Brain microvascular endothelial cell (primary cell): Measurements from ENCODE around the gene PTOV1.
A peak's percentile ranks its signal among the peaks of the same experiment; 100 is the strongest.

Experiments used
- DNase-seq: peaks from one replicate; pipeline ENCODE4 v3.0.0-alpha.2; 2020
- H3K27ac ChIP-seq: fragments of 250-450 bp; sonication (Bioruptor Pico); 2 replicates; pipeline ENCODE4 v1.5.1; 2020; ENCODE audit warnings: mild to moderate bottlenecking, moderate library complexity
- H3K27me3 ChIP-seq: fragments of 250-450 bp; sonication (Bioruptor Pico); replicated peaks from 2 replicates; pipeline ENCODE4 v1.5.1; 2020; ENCODE audit warnings: mild to moderate bottlenecking
- H3K36me3 ChIP-seq: fragments of 250-450 bp; sonication (Bioruptor Pico); replicated peaks from 2 replicates; pipeline ENCODE4 v1.5.1; 2020; ENCODE audit warnings: mild to moderate bottlenecking
- H3K4me3 ChIP-seq: 2 replicates; pipeline ENCODE4 v1.5.1; 2011; ENCODE audit warnings: low read depth, mild to moderate bottlenecking, control low read depth, low read length, moderate library complexity
- CTCF ChIP-seq: IDR thresholded peaks from 2 replicates; pipeline ENCODE4 v1.5.1; 2011; ENCODE audit warnings: low read depth, mild to moderate bottlenecking, moderate library complexity, low read length, control low read depth, inconsistent platforms; ENCODE audit errors: missing control alignments
- in situ Hi-C: cut with HindIII; loops from 2 replicates; pipeline ENCODE4 v1.10.0; 2017; ENCODE audit warnings: low sequenced_read_pairs, low pct_ligation_motif_present

Gene PTOV1

DNA sequence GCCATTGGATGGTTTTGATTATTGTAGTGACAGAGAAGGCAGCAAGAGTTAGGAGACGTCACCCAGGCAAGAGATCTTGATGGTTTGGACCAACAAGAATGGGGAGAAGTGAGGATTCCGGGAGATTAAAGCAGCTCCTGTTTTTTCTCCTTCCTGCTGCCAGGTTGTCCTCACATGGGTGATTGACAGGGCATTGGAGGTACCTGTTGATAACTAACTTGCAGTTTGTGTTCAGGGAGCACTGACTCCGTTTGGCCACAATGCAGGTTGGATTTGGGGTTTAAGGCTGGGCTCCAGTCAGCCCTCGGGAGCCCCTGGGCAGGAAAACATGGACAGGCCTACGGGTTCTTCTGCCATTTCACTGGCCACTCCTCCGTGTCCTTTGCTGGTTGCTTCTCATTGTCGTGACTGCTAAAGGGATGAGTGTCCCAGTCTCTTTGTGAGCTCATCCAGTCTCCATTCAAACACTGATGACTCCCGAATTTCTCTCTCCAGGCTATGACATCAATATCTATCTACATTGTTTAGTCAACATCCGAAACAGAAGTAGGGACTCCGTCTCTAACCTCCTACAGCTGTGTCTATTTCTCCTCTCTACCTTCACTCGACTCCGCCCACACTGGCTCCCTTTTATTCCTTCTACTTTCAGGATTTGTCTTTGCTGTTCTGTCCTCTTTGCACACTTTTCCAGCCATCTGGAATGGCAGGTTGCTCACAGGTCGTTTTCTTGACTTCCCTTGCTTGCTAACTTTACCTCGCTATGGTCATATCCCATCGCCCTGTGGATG, 1.3 kb upstream of the PTOV1 start:
- Histone ChIP-seq H3K4me3 (peak overlapping the region; percentile 81), H3K27ac (no peak overlapping the region)
- in situ Hi-C loops: no loop called here

GRCh38 chr19:49850221-49850486, 805 bp upstream of the PTOV1 start:
- peak overlapping the region; percentile 81 for H3K4me3 ChIP-seq
- no peaks in the 10 kb centered on the region for H3K27me3 ChIP-seq
- DNase-seq: no peak

More for the DNA sequence above, 1.3 kb upstream of the PTOV1 start:
- peaks cover 4% of the 10 kb centered on the region for H3K36me3 ChIP-seq
- no peaks in the 10 kb centered on the region for H3K27me3 ChIP-seq
- no peak for TF ChIP-seq CTCF
- DNase-seq: no peak

GRCh38 chr19:49851456-49852259, 699 bp downstream of the PTOV1 start:
- no peak for DNase-seq
- Histone ChIP-seq H3K36me3 (peaks cover 15% of the 10 kb centered on the region), H3K27ac (peak overlapping the region; percentile 99), H3K4me3 (peak overlapping the region; percentile 81), H3K27me3 (no peaks in the 10 kb centered on the region)
- in situ Hi-C loops: no loop called here
- no peak for TF ChIP-seq CTCF

More at GRCh38 chr19:49850221-49850486, 805 bp upstream of the PTOV1 start:
- H3K36me3 ChIP-seq: peaks cover 6% of the 10 kb centered on the region
- no peak for TF ChIP-seq CTCF
- in situ Hi-C loops: no loop called here
- peak overlapping the region; percentile 99 for H3K27ac ChIP-seq

DNA sequence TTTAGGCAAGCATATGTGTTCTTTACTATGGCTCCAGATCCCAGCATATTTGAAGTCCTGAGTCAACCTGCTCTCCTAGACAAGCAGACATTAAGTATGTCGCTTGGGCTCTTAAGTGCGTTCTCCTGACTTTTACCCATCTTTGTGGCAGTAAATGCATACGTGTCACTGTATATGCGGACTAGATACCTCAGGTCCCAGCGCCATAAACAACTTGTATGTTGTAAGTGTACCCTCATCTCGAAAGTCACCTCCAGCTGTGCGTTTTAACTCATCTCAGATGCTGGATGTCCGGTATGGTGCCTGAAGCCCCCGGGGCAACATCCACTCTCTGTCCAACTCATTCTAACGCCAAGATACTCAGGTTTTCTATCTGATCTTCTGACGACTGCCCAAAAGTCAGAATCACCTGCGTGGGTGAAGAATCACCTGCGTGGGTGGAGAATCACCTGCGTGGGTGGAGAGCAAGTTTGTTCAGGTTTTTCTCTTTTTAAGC, 1.7 kb downstream of the PTOV1 start:
- no peak for TF ChIP-seq CTCF
- no peaks in the 10 kb centered on the region for H3K27me3 ChIP-seq
- peak overlapping the region; percentile 81 for H3K4me3 ChIP-seq
- in situ Hi-C loops: no loop called here
- DNase-seq: no peak
- H3K27ac ChIP-seq: no peak overlapping the region
- peaks cover 24% of the 10 kb centered on the region for H3K36me3 ChIP-seq

GRCh38 chr19:49853852-49854377, 3.0 kb downstream of the PTOV1 start:
- no peak for DNase-seq

More at GRCh38 chr19:49853852-49854377, 3.0 kb downstream of the PTOV1 start:
- in situ Hi-C loops: no loop called here
- Histone ChIP-seq H3K36me3 (peaks cover 37% of the 10 kb centered on the region), H3K4me3 (no peak overlapping the region), H3K27me3 (no peaks in the 10 kb centered on the region), H3K27ac (no peak overlapping the region)
- no peak for TF ChIP-seq CTCF
